HCT116 (cell line): ENCODE results near the gene URI1. TPM values are rescaled to one million over a fixed set of nuclear protein-coding genes. Genes with fewer than 3 reads are reported as not detected.

Source experiments
- ATAC-seq: fragments of 200-7000 bp; cut with Tn5 transposase; 2 replicates; pipeline ENCODE4 v1.9.1; 2020; ENCODE audit warnings: mild to moderate bottlenecking, moderate library complexity
- BruUV-seq: library from RNA; stranded (reverse); fragments of 400-500 nt; replicated peaks from 2 replicates; lab custom pipeline; 2021; lab: Mats Ljungman, UMichigan
- CTCF ChIA-PET: fragments of 300-600 bp; sonication (Branson Sonifier 250); formaldehyde crosslinking; loops from one replicate; lab custom pipeline; 2021; ENCODE audit warnings: antibody characterized with exemption; lab: Charles Lee
- POLR2A ChIA-PET: fragments of 300-600, 350-600 bp; sonication (Branson Sonifier 250); formaldehyde crosslinking; loops from one replicate; lab custom pipeline; 2021; ENCODE audit warnings: antibody characterized with exemption; lab: Charles Lee
- RAD21 ChIA-PET, 2 experiments: fragments of 300-600 bp; sonication (Branson Sonifier 250); formaldehyde crosslinking; loops; one replicate each; lab custom pipeline; 2023; ENCODE audit warnings: low total read pairs in 2 of 2; ENCODE audit not compliant: uncharacterized antibody in 2 of 2, unreplicated experiment in 2 of 2, low non-redundant PET in 1 of 2; lab: Charles Lee
- DNase-seq: peaks from one replicate; pipeline ENCODE4 v3.0.0-alpha.2; 2010; ENCODE audit warnings: low read depth, low spot score
- H2AFZ ChIP-seq: fragments of 200-600 bp; shearing (Covaris generic), sonication (generic); 2 replicates; pipeline ENCODE4 v1.6.1; 2017; ENCODE audit warnings: low read depth, mixed run types, mixed read lengths, antibody characterized with exemption, low read length; ENCODE audit not compliant: poor library complexity, severe bottlenecking
- H3K27ac ChIP-seq: 2 replicates; pipeline ENCODE4 v1.5.1; 2012; ENCODE audit warnings: low read depth, low read length
- H3K27me3 ChIP-seq: fragments of 200-600 bp; sonication (generic); 2 replicates; pipeline ENCODE4 v1.6.1; 2016; ENCODE audit warnings: mixed run types, low read length, mixed read lengths; ENCODE audit not compliant: insufficient read depth
- H3K36me3 ChIP-seq, 2 experiments: fragments of 200-500 bp in 1 of 2; fragments of 200-600 bp in 1 of 2; sonication (Bioruptor generic) in 1 of 2; sonication (generic) in 1 of 2; 2 replicates each; pipeline versions ENCODE4 v1.5.1 to v1.6.1; 2014 to 2016; ENCODE audit warnings: low read length in 2 of 2, inconsistent platforms in 1 of 2, mixed read lengths in 1 of 2, mixed run types in 1 of 2; ENCODE audit not compliant: insufficient read depth in 2 of 2, control insufficient read depth in 1 of 2
- H3K4me1 ChIP-seq, 2 experiments: fragments of 200-600 bp in 1 of 2; sonication (generic) in 1 of 2; 2 replicates each; pipeline versions ENCODE4 v1.5.1 to v1.6.1; 2012 to 2017; ENCODE audit warnings: low read length in 2 of 2, inconsistent platforms in 1 of 2, mild to moderate bottlenecking in 1 of 2, mixed read lengths in 1 of 2, mixed run types in 1 of 2, moderate library complexity in 1 of 2; ENCODE audit not compliant: insufficient read depth in 2 of 2, control insufficient read depth in 1 of 2
- H3K4me2 ChIP-seq: fragments of 200-600 bp; sonication (generic); 2 replicates; pipeline ENCODE4 v1.6.1; 2017; ENCODE audit warnings: mixed run types, low read length, mixed read lengths
- H3K4me3 ChIP-seq, 2 experiments: fragments of 200-600 bp in 1 of 2; sonication (generic) in 1 of 2; replicated peaks in 1 of 2; 2 replicates each; pipeline ENCODE4 v1.5.1; 2011 to 2016; ENCODE audit warnings: low read length in 2 of 2, control low read depth in 1 of 2, low read depth in 1 of 2, mild to moderate bottlenecking in 1 of 2, mixed read lengths in 1 of 2, mixed run types in 1 of 2
- H3K79me2 ChIP-seq: fragments of 200-600 bp; sonication (generic); 2 replicates; pipeline ENCODE4 v1.6.1; 2017; ENCODE audit warnings: mild to moderate bottlenecking, mixed run types, low read length, moderate library complexity, mixed read lengths; ENCODE audit not compliant: insufficient read depth
- H3K9ac ChIP-seq: fragments of 200-600 bp; sonication (generic); 2 replicates; pipeline ENCODE4 v1.6.1; 2016; ENCODE audit warnings: low read length, mixed read lengths
- H3K9me2 ChIP-seq: fragments of 200-600 bp; sonication (generic), shearing (Covaris generic); 2 replicates; pipeline ENCODE4 v1.6.1; 2017; ENCODE audit warnings: mixed run types, mild to moderate bottlenecking, moderate library complexity; ENCODE audit not compliant: insufficient read depth
- H3K9me3 ChIP-seq, 2 experiments: fragments of 200-500 bp in 1 of 2; fragments of 200-600 bp in 1 of 2; sonication (Bioruptor generic) in 1 of 2; sonication (generic) in 1 of 2; 2 replicates each; pipeline ENCODE4 v1.6.1; 2014 to 2017; ENCODE audit warnings: low read length in 2 of 2, mixed read lengths in 2 of 2, inconsistent platforms in 1 of 2, low read depth in 1 of 2, mild to moderate bottlenecking in 1 of 2, mixed run types in 1 of 2, moderate library complexity in 1 of 2; ENCODE audit not compliant: control insufficient read depth in 1 of 2, insufficient read depth in 1 of 2
- H4K20me1 ChIP-seq: fragments of 200-600 bp; sonication (generic), shearing (Covaris generic); 2 replicates; pipeline ENCODE4 v1.6.1; 2017; ENCODE audit warnings: mixed run types, mild to moderate bottlenecking, moderate library complexity; ENCODE audit not compliant: insufficient read depth
- CBX3 ChIP-seq: IDR thresholded peaks from 2 replicates; pipeline ENCODE4 v1.6.1; 2012; ENCODE audit warnings: low read depth
- CEBPB ChIP-seq: IDR thresholded peaks from 2 replicates; pipeline ENCODE4 v1.6.1; 2012; ENCODE audit warnings: low read depth
- EGR1 ChIP-seq: IDR thresholded peaks from 2 replicates; pipeline ENCODE4 v1.6.1; 2012; ENCODE audit warnings: low read depth
- ELF1 ChIP-seq: IDR thresholded peaks from 2 replicates; pipeline ENCODE4 v1.6.1; 2012; ENCODE audit warnings: low read depth, borderline replicate concordance
- EZH2 ChIP-seq: fragments of 200-600 bp; sonication (generic); IDR thresholded peaks from 2 replicates; pipeline ENCODE4 v1.6.1; 2017; ENCODE audit warnings: antibody characterized with exemption, mixed run types
- EZH2phosphoT487 ChIP-seq: fragments of 200-600 bp; IDR thresholded peaks from 2 replicates; pipeline ENCODE4 v1.6.1; 2018; ENCODE audit warnings: antibody characterized with exemption, borderline replicate concordance
- FOSL1 ChIP-seq: IDR thresholded peaks from 2 replicates; pipeline ENCODE4 v1.6.1; 2012; ENCODE audit warnings: low read depth
- JUND ChIP-seq: IDR thresholded peaks from 2 replicates; pipeline ENCODE4 v1.6.1; 2012
- RAD21 ChIP-seq: IDR thresholded peaks from 2 replicates; pipeline ENCODE4 v1.6.1; 2012; ENCODE audit warnings: low read depth, mild to moderate bottlenecking
- SIN3A ChIP-seq: IDR thresholded peaks from 2 replicates; pipeline ENCODE4 v1.6.1; 2012; ENCODE audit warnings: low read depth
- SRF ChIP-seq: IDR thresholded peaks from 2 replicates; pipeline ENCODE4 v1.6.1; 2012; ENCODE audit warnings: low read depth
- TCF7L2 ChIP-seq: IDR thresholded peaks from 2 replicates; pipeline ENCODE4 v1.7.0; 2011; ENCODE audit warnings: borderline replicate concordance, inconsistent platforms; ENCODE audit not compliant: insufficient read depth, insufficient read length; ENCODE audit errors: extremely low read depth
- YY1 ChIP-seq: IDR thresholded peaks from 2 replicates; pipeline ENCODE4 v1.6.1; 2011; ENCODE audit warnings: low read length, low read depth, moderate library complexity, mild to moderate bottlenecking; ENCODE audit not compliant: insufficient replicate concordance; ENCODE audit errors: extremely low read depth
- ZFX ChIP-seq: fragments of 450-650 bp; IDR thresholded peaks from 2 replicates; pipeline ENCODE4 v1.6.1; 2017
- intact Hi-C: fragments of 100-400 bp; cut with micrococcal nuclease; formaldehyde crosslinking; loops from 2 replicates; pipeline ENCODE4 v1.10.0; 2022
- total RNA-seq: library from RNA; stranded (reverse); gene quantifications from one replicate; pipeline ENCODE4 v1.2.1, GENCODE V29; 2021; ENCODE audit not compliant: unreplicated experiment
- TF ChIP-seq, protein P1 (sequence below): IDR thresholded peaks from 2 replicates; pipeline ENCODE4 v1.6.1; 2011; ENCODE audit warnings: mild to moderate bottlenecking, low read length, moderate library complexity; ENCODE audit not compliant: insufficient replicate concordance; ENCODE audit errors: extremely low read depth

URI1 gene
- total RNA-seq, 1 experiment from 2014 or later: 51.4 TPM

DNA sequence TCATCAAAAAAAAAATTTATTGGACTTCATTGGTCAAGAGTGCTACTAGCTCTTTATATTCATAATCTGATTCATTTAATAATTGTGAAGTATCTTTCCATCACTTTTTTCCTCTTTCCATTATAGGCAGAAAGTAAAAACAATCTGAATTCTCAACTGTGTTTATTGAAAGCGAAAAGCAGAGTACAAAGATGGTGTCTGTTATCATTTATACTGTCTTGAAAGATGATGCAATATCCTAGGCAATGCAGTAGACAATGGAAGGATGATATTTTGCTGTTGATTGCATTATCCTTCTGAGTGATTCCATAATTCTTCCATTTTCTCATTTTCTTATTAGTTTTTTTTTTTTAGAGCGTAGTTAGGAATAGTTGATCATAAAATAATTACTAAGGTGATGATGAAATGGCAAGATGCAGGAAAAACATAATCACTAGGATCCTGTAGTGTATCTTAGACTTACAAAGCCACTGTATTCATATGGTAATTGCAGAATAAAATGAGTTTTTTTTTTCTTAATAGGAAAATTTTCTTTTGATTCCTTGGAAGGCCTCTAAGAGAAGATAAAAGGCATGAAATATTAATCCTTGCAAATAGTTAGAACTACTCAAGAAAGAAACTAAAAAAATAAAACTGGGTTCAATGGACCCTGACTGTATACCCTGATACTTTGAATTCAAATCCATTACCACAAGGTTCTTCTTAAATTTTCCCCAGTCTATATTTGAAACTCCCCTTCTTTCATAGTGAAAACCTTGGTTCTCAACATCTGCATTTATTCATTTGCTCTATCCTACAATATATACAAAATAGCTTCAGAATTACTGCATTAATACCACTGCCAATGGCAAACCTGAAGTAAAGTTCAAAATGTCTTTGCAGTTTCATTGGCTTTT is 11.6 kb downstream of the URI1 start:
- CTCF ChIA-PET: no interaction called here
- TF ChIP-seq JUND: no peak
- no peak for TF ChIP-seq EZH2
- no peak for TF ChIP-seq FOSL1
- TF ChIP-seq EZH2phosphoT487: no peak
- TF ChIP-seq EGR1: no peak
- TF ChIP-seq ZFX: no peak
- DNase-seq: no peak
- no TSS peak for BruUV-seq
- POLR2A ChIA-PET: interaction anchor here (0.8 kb wide), 1 partner anchor 264 kb away, joined by 4 read pairs; no protein-coding TSS in a partner anchor
- no peak for ATAC-seq
- H3K9me2 ChIP-seq: no peaks in the 10 kb centered on the region
- no peaks in the 10 kb centered on the region for H3K9me3 ChIP-seq
- H3K27me3 ChIP-seq: no peaks in the 10 kb centered on the region
- RAD21 ChIA-PET: no interaction called here
- H3K27ac ChIP-seq: no peak overlapping the region
- no peak overlapping the region for H3K9ac ChIP-seq
- peaks cover 92% of the 10 kb centered on the region for H3K79me2 ChIP-seq
- no peak overlapping the region for H3K4me3 ChIP-seq
- H4K20me1 ChIP-seq: peaks cover 20% of the 10 kb centered on the region
- no peak overlapping the region for H2AFZ ChIP-seq
- H3K4me1 ChIP-seq: no peaks in the 10 kb centered on the region
- H3K36me3 ChIP-seq: 0 out of 4 replicates have a peak, but pooled peaks cover 0 to 2% of the 10 kb centered on the region in 2 experiments
- H3K4me2 ChIP-seq: no peak overlapping the region
- intact Hi-C loops: no loop called here

DNA sequence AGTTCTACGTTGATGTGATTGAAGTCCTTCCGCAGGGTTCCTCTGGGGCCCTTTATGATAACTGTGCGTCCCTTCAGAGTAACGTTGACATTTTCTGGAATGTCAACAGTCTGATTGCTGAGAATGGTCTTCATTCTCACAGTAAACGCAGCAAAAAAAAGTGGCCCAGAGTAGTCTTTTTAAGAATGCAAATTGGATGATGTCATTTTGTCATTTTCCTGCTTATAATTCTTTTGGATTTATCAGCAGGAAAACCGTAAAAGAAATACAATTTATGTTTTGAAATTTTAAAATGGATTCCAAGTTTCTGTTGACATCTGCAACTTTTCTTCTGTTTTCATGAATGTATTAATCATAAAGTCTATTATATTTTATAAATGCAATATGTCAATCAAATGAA is 14.8 kb downstream of the URI1 start:
- Histone ChIP-seq H4K20me1 (peaks cover 16% of the 10 kb centered on the region), H3K4me2 (no peak overlapping the region), H3K9me3 (no peaks in the 10 kb centered on the region), H3K4me3 (no peak overlapping the region), H3K4me1 (no peaks in the 10 kb centered on the region), H3K9ac (no peak overlapping the region), H3K27ac (no peak overlapping the region), H3K9me2 (no peaks in the 10 kb centered on the region), H3K79me2 (peaks cover 99% of the 10 kb centered on the region), H3K36me3 (0 out of 4 replicates have a peak, but pooled peaks cover 0 to 2% of the 10 kb centered on the region in 2 experiments), H2AFZ (no peak overlapping the region), H3K27me3 (no peaks in the 10 kb centered on the region)
- ATAC-seq (no peak), DNase-seq (no peak)
- no peak for TF ChIP-seq RAD21
- no peak for TF ChIP-seq SIN3A
- no peak for TF ChIP-seq CEBPB
- no peak for TF ChIP-seq SRF
- no peak for TF ChIP-seq FOSL1
- TF ChIP-seq CBX3: no peak
- no peak for TF ChIP-seq TCF7L2
- no peak for TF ChIP-seq ELF1
- TF ChIP-seq EZH2phosphoT487: no peak
- TF ChIP-seq EGR1: no peak
- TF ChIP-seq YY1: no peak
- TF ChIP-seq, protein P1, sequence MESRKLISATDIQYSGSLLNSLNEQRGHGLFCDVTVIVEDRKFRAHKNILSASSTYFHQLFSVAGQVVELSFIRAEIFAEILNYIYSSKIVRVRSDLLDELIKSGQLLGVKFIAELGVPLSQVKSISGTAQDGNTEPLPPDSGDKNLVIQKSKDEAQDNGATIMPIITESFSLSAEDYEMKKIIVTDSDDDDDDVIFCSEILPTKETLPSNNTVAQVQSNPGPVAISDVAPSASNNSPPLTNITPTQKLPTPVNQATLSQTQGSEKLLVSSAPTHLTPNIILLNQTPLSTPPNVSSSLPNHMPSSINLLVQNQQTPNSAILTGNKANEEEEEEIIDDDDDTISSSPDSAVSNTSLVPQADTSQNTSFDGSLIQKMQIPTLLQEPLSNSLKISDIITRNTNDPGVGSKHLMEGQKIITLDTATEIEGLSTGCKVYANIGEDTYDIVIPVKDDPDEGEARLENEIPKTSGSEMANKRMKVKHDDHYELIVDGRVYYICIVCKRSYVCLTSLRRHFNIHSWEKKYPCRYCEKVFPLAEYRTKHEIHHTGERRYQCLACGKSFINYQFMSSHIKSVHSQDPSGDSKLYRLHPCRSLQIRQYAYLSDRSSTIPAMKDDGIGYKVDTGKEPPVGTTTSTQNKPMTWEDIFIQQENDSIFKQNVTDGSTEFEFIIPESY: no peak
- ChIA-PET RAD21 (no interaction called here), POLR2A (no interaction called here), CTCF (no interaction called here)
- BruUV-seq: no TSS peak
- intact Hi-C loops: no loop called here
